SK-N-SH (cell line): ENCODE results near the gene DNAH9. TPM values are rescaled to one million over a fixed set of nuclear protein-coding genes. Genes with fewer than 3 reads are reported as not detected.

ENCODE experiments used
- CTCF ChIA-PET: fragments of 300-600, 350-600 bp; formaldehyde crosslinking; extraction: SDS; loops from one replicate; lab custom pipeline; 2021; lab: Yijun Ruan, JAX
- POLR2A ChIA-PET: fragments of 350-600 bp; sonication (Branson Sonifier 250); formaldehyde crosslinking; extraction: SDS; loops from one replicate; lab custom pipeline; 2020; ENCODE audit warnings: antibody characterized with exemption, inconsistent platforms; lab: Yijun Ruan, JAX
- DNase-seq: peaks from one replicate; pipeline ENCODE4 v3.0.0; 2012
- H2AFZ ChIP-seq: fragments of 200-600 bp; sonication (generic); 2 replicates; pipeline ENCODE4 v1.8.1; 2016; ENCODE audit warnings: antibody characterized with exemption, mild to moderate bottlenecking, low read depth
- H3F3A ChIP-seq: fragments of 200-600 bp; sonication (generic); replicated peaks from 2 replicates; pipeline ENCODE3; 2016; ENCODE audit warnings: antibody characterized with exemption, mild to moderate bottlenecking; ENCODE audit not compliant: insufficient read depth
- H3K27ac ChIP-seq, 2 experiments: fragments of 200-500 bp in 1 of 2; fragments of 200-600 bp in 1 of 2; sonication (Bioruptor generic) in 1 of 2; sonication (generic), shearing (Covaris generic) in 1 of 2; 2 replicates each; pipeline versions ENCODE4 v1.5.1 to v1.6.1; 2014 to 2016; ENCODE audit warnings: low read depth in 2 of 2, inconsistent platforms in 1 of 2, low read length in 1 of 2, mild to moderate bottlenecking in 1 of 2, mixed read lengths in 1 of 2
- H3K27me3 ChIP-seq: fragments of 200-600 bp; sonication (generic), shearing (Covaris generic); 2 replicates; pipeline ENCODE4 v1.6.1; 2016; ENCODE audit warnings: mixed run types; ENCODE audit not compliant: insufficient read depth
- H3K36me3 ChIP-seq, 2 experiments: fragments of 200-500 bp in 1 of 2; fragments of 200-600 bp in 1 of 2; sonication (Bioruptor generic) in 1 of 2; sonication (generic) in 1 of 2; replicated peaks in 1 of 2; 2 replicates each; pipeline versions ENCODE3 to v1.5.1; 2014 to 2016; ENCODE audit warnings: low read length in 1 of 2, mild to moderate bottlenecking in 1 of 2; ENCODE audit not compliant: insufficient read depth in 2 of 2, control insufficient read depth in 1 of 2
- H3K4me1 ChIP-seq, 2 experiments: fragments of 200-500 bp in 1 of 2; fragments of 200-600 bp in 1 of 2; sonication (Bioruptor generic) in 1 of 2; sonication (generic), shearing (Covaris generic) in 1 of 2; 2 replicates each; pipeline versions ENCODE4 v1.5.1 to v1.6.1; 2014 to 2016; ENCODE audit warnings: low read depth in 1 of 2, low read length in 1 of 2, mixed run types in 1 of 2; ENCODE audit not compliant: insufficient read depth in 2 of 2, control insufficient read depth in 1 of 2
- H3K4me2 ChIP-seq: fragments of 200-600 bp; sonication (generic), shearing (Covaris generic); 2 replicates; pipeline ENCODE4 v1.6.1; 2017; ENCODE audit warnings: mixed run types
- H3K4me3 ChIP-seq, 2 experiments: fragments of 200-500 bp in 1 of 2; fragments of 200-600 bp in 1 of 2; sonication (Bioruptor generic) in 1 of 2; sonication (generic), shearing (Covaris generic) in 1 of 2; 2 replicates each; pipeline versions ENCODE4 v1.5.1 to v1.8.1; 2014 to 2016; ENCODE audit warnings: low read depth in 2 of 2, inconsistent platforms in 1 of 2, low read length in 1 of 2, mild to moderate bottlenecking in 1 of 2, mixed read lengths in 1 of 2, moderate library complexity in 1 of 2
- H3K79me2 ChIP-seq: fragments of 200-600 bp; sonication (generic); 2 replicates; pipeline ENCODE4 v1.8.1; 2017; ENCODE audit warnings: mild to moderate bottlenecking; ENCODE audit not compliant: insufficient read depth
- H3K9ac ChIP-seq: fragments of 200-600 bp; sonication (generic); 2 replicates; pipeline ENCODE4 v1.6.1; 2017; ENCODE audit warnings: mixed run types
- H3K9me2 ChIP-seq: fragments of 200-600 bp; sonication (generic); 2 replicates; pipeline ENCODE4 v1.6.1; 2017; ENCODE audit warnings: mixed run types
- H3K9me3 ChIP-seq: fragments of 200-600 bp; sonication (generic); 2 replicates; pipeline ENCODE4 v1.6.1; 2017; ENCODE audit warnings: mixed run types, mild to moderate bottlenecking, moderate library complexity
- H4K20me1 ChIP-seq: fragments of 200-600 bp; sonication (generic); 2 replicates; pipeline ENCODE4 v1.6.1; 2017; ENCODE audit warnings: mild to moderate bottlenecking, mixed run types; ENCODE audit not compliant: insufficient read depth
- CTCF ChIP-seq: fragments of 200-600 bp; sonication (generic); IDR thresholded peaks from 2 replicates; pipeline ENCODE4 v1.6.1; 2017; ENCODE audit warnings: antibody characterized with exemption, mild to moderate bottlenecking, moderate library complexity
- FOXJ3 ChIP-seq: sonication (generic); formaldehyde crosslinking; IDR thresholded peaks from 2 replicates; pipeline ENCODE4 v1.5.1; 2020; ENCODE audit warnings: mild to moderate bottlenecking, missing genetic modification reagents
- FOXM1 ChIP-seq: IDR thresholded peaks from 2 replicates; pipeline ENCODE4 v1.4.0; 2012; ENCODE audit warnings: low read depth, mild to moderate bottlenecking
- IRF3 ChIP-seq: fragments of 150-350 bp; IDR thresholded peaks from 2 replicates; pipeline ENCODE4 v1.6.1; 2016; ENCODE audit warnings: mild to moderate bottlenecking, low read depth, low read length
- MAX ChIP-seq: IDR thresholded peaks from 2 replicates; pipeline ENCODE4 v1.4.0; 2012; ENCODE audit warnings: low read depth
- NFIC ChIP-seq: IDR thresholded peaks from 2 replicates; pipeline ENCODE4 v1.4.0; 2012; ENCODE audit warnings: borderline replicate concordance
- PBX3 ChIP-seq: IDR thresholded peaks from 2 replicates; pipeline ENCODE4; 2012
- POLR2AphosphoS5 ChIP-seq: IDR thresholded peaks from 2 replicates; pipeline ENCODE4 v1.6.1; 2012; ENCODE audit warnings: low read depth, low read length
- RCOR1 ChIP-seq: fragments of 150-350 bp; IDR thresholded peaks from 2 replicates; pipeline ENCODE4 v1.6.1; 2017; ENCODE audit warnings: antibody characterized with exemption, low read length
- RFX5 ChIP-seq: IDR thresholded peaks from 2 replicates; pipeline ENCODE4 v1.6.1; 2012; ENCODE audit warnings: mild to moderate bottlenecking, improper control_type of control experiment, low read length
- SMC3 ChIP-seq: IDR thresholded peaks from 2 replicates; pipeline ENCODE4 v1.6.1; 2012; ENCODE audit warnings: low read depth, low read length, improper control_type of control experiment
- USF2 ChIP-seq: fragments of 150-350 bp; IDR thresholded peaks from 2 replicates; pipeline ENCODE4 v1.6.1; 2017; ENCODE audit warnings: antibody characterized with exemption, low read length, low read depth, borderline replicate concordance
- YY1 ChIP-seq: IDR thresholded peaks from 2 replicates; pipeline ENCODE4 v1.4.0; 2012; ENCODE audit warnings: low read depth, mild to moderate bottlenecking
- ZBTB33 ChIP-seq: IDR thresholded peaks from 2 replicates; pipeline ENCODE4 v1.4.0; 2012; ENCODE audit warnings: low read depth, borderline replicate concordance
- WGBS: methylation state at CpG from one replicate; pipeline ENCODE4 v1.1.6; 2017; ENCODE audit warnings: low lambda C conversion rate; 5-methylcytosine and 5-hydroxymethylcytosine counted together
- polyA plus RNA-seq, 3 experiments: library from polyadenylated mRNA; depleted of rRNA; stranded (reverse); fragments of >200 nt; gene quantifications; 2 replicates each; pipeline ENCODE4 v1.2.3, GENCODE V29; 2012

The DNAH9 gene
- polyA plus RNA-seq, 1 of the 3 experiments (the other 2 are of a cell fraction): not detected

- TF ChIP-seq CTCF (no peak), POLR2AphosphoS5 (no peak), YY1 (no peak), NFIC (no peak)
Measured at GRCh38 chr17:11561702-11562101, 36.6 kb upstream of the DNAH9 start (continued).

GRCh38 chr17:11564589-11565380, 33.5 kb upstream of the DNAH9 start:
- H3K27ac ChIP-seq: no peak overlapping the region
- WGBS: 10% methylated on average over 3 of the region's 3 CpGs
- no peaks in the 10 kb centered on the region; a peak in 1 of 4 replicates for H3K4me1 ChIP-seq
- no peak overlapping the region for H3K4me2 ChIP-seq
- POLR2A ChIA-PET: no interaction called here
- no peaks in the 10 kb centered on the region for H3K27me3 ChIP-seq
- no peaks in the 10 kb centered on the region for H3F3A ChIP-seq
- no peaks in the 10 kb centered on the region for H3K9me3 ChIP-seq
- H3K36me3 ChIP-seq: no peaks in the 10 kb centered on the region
- no peak for TF ChIP-seq USF2
- no peak for TF ChIP-seq IRF3
- TF ChIP-seq RCOR1: no peak
- no peak for TF ChIP-seq RFX5
- TF ChIP-seq SMC3: no peak
- no peak for TF ChIP-seq POLR2AphosphoS5
- TF ChIP-seq FOXM1: no peak
- no peak for TF ChIP-seq MAX
- no peak for TF ChIP-seq FOXJ3 (CRISPR knock-in tag)
- TF ChIP-seq ZBTB33: no peak
- TF ChIP-seq PBX3: no peak
- TF ChIP-seq, all 33 proteins: peak for 0
- CTCF ChIA-PET: interaction anchor here (1.0 kb wide), 1 partner anchor 918 kb away, joined by 3 read pairs; no protein-coding TSS in a partner anchor
- H3K9ac ChIP-seq: no peak overlapping the region
- no peaks in the 10 kb centered on the region for H4K20me1 ChIP-seq
- no peaks in the 10 kb centered on the region for H3K9me2 ChIP-seq
- no peak for DNase-seq
- H2AFZ ChIP-seq: no peak overlapping the region
- H3K79me2 ChIP-seq: no peaks in the 10 kb centered on the region
- H3K4me3 ChIP-seq: no peak overlapping the region
